Endothelial cell of umbilical vein (primary cell): Measurements from ENCODE around the gene MIA2. TPM values are rescaled to one million over a fixed set of nuclear protein-coding genes. Genes with fewer than 3 reads are reported as not detected.

Experiments used
- BruUV-seq: library from RNA; stranded (reverse); fragments of 400-500 nt; replicated peaks from 2 replicates; lab custom pipeline; 2021; lab: Mats Ljungman, UMichigan
- CTCF ChIA-PET: fragments of 300-600, 350-600 bp; sonication (Branson Sonifier 250); formaldehyde crosslinking; loops from one replicate; lab custom pipeline; 2021; ENCODE audit warnings: antibody characterized with exemption, inconsistent platforms; lab: Charles Lee
- POLR2A ChIA-PET: fragments of 300-600, 350-600 bp; sonication (Branson Sonifier 250); formaldehyde crosslinking; loops from one replicate; lab custom pipeline; 2021; ENCODE audit warnings: antibody characterized with exemption, inconsistent platforms; lab: Charles Lee
- DNase-seq: peaks from one replicate; pipeline ENCODE4 v3.0.0-alpha.2; 2011; ENCODE audit warnings: low read depth, low spot score
- FAIRE-seq: peaks from 2 replicates; lab custom pipeline; 2011; peaks lifted over from hg19 to GRCh38; lab: Jason Lieb, UNC
- H2AFZ ChIP-seq: 2 replicates; pipeline ENCODE4 v1.6.0; 2012; ENCODE audit warnings: low read depth, low read length, control low read depth, inconsistent platforms
- H3K27ac ChIP-seq: 2 replicates; pipeline ENCODE4 v1.5.1; 2011; ENCODE audit warnings: low read depth, mild to moderate bottlenecking, control low read depth, low read length, moderate library complexity; ENCODE audit not compliant: insufficient read depth
- H3K27me3 ChIP-seq, 2 experiments: 2 replicates each; pipeline versions ENCODE4 v1.6.0 to v1.6.1; 2011; ENCODE audit warnings: low read length in 2 of 2, mixed read lengths in 1 of 2; ENCODE audit not compliant: control insufficient read depth in 2 of 2, insufficient read depth in 2 of 2
- H3K36me3 ChIP-seq, 2 experiments: 2 replicates in 1 of 2; 3 replicates in 1 of 2; pipeline ENCODE4 v1.5.1; 2011; ENCODE audit warnings: low read length in 2 of 2, mild to moderate bottlenecking in 1 of 2, moderate library complexity in 1 of 2; ENCODE audit not compliant: control insufficient read depth in 2 of 2, insufficient read depth in 2 of 2; ENCODE audit errors: extremely low read depth in 1 of 2
- H3K4me1 ChIP-seq: 3 replicates; pipeline ENCODE4 v1.5.1; 2011; ENCODE audit warnings: mild to moderate bottlenecking, low read length; ENCODE audit not compliant: control insufficient read depth, insufficient read depth; ENCODE audit errors: extremely low read depth
- H3K4me2 ChIP-seq: 2 replicates; pipeline ENCODE4 v1.6.1; 2011; ENCODE audit warnings: low read length, control low read depth, mixed read lengths; ENCODE audit not compliant: insufficient read depth
- H3K4me3 ChIP-seq, 3 experiments: fragments of 200-600 bp in 1 of 3; sonication (generic), shearing (Covaris generic) in 1 of 3; replicated peaks in 1 of 3; 2 replicates each; pipeline ENCODE4 v1.5.1; 2011 to 2016; ENCODE audit warnings: control low read depth in 3 of 3, low read length in 3 of 3, mild to moderate bottlenecking in 2 of 3, inconsistent platforms in 1 of 3, low read depth in 1 of 3, moderate library complexity in 1 of 3; ENCODE audit not compliant: insufficient read depth in 1 of 3
- H3K79me2 ChIP-seq: 2 replicates; pipeline ENCODE4 v1.6.0; 2012; ENCODE audit warnings: low read length, inconsistent platforms; ENCODE audit not compliant: control insufficient read depth, insufficient read depth
- H3K9ac ChIP-seq: replicated peaks from 2 replicates; pipeline ENCODE3; 2011; ENCODE audit warnings: low read length, control low read depth; ENCODE audit not compliant: insufficient read depth; ENCODE audit errors: extremely low read depth
- H3K9me1 ChIP-seq: replicated peaks from 3 replicates; pipeline ENCODE4 v1.6.0; 2011; ENCODE audit warnings: mild to moderate bottlenecking, low read length; ENCODE audit not compliant: control insufficient read depth, insufficient read depth; ENCODE audit errors: extremely low read depth
- H3K9me3 ChIP-seq: replicated peaks from 2 replicates; pipeline ENCODE4 v1.5.1; 2012; ENCODE audit warnings: low read length, inconsistent platforms; ENCODE audit not compliant: control insufficient read depth, insufficient read depth
- H4K20me1 ChIP-seq: replicated peaks from 2 replicates; pipeline ENCODE3; 2011; ENCODE audit warnings: mild to moderate bottlenecking, low read length; ENCODE audit not compliant: control insufficient read depth, insufficient read depth; ENCODE audit errors: extremely low read depth
- FOS ChIP-seq: IDR thresholded peaks from 2 replicates; pipeline ENCODE4 v1.6.1; 2011; ENCODE audit warnings: mild to moderate bottlenecking, low read length, moderate library complexity, borderline replicate concordance; ENCODE audit not compliant: insufficient read depth
- GATA2 ChIP-seq: IDR thresholded peaks from 2 replicates; pipeline ENCODE4 v1.7.0; 2011; ENCODE audit warnings: low read depth, mild to moderate bottlenecking, moderate library complexity, mixed read lengths, low read length; ENCODE audit not compliant: insufficient read length, insufficient read depth
- JUN ChIP-seq: IDR thresholded peaks from 2 replicates; pipeline ENCODE4 v1.6.1; 2011; ENCODE audit warnings: borderline replicate concordance, low read depth; ENCODE audit not compliant: insufficient read length, insufficient read depth
- MYC ChIP-seq: IDR thresholded peaks from one replicate; pipeline ENCODE4 v1.6.1; 2011; ENCODE audit warnings: mild to moderate bottlenecking, low read depth, low read length
- POLR2A ChIP-seq: IDR thresholded peaks from 2 replicates; pipeline ENCODE4 v1.6.1; 2012; ENCODE audit warnings: low read depth, mild to moderate bottlenecking, control low read depth, low read length
- POLR2AphosphoS5 ChIP-seq: IDR thresholded peaks from 2 replicates; pipeline ENCODE4 v1.6.1; 2012; ENCODE audit warnings: low read depth, mild to moderate bottlenecking, control low read depth, low read length, moderate library complexity; ENCODE audit not compliant: insufficient read depth
- dilution Hi-C: fragments of 300-500 bp; cut with MboI; formaldehyde crosslinking; loops from one replicate; pipeline ENCODE4 v1.15.0; 2019; ENCODE audit warnings: low sequenced_read_pairs; ENCODE audit not compliant: extremely low pct_ligation_motif_present
- intact Hi-C: fragments of 100-400 bp; cut with micrococcal nuclease; formaldehyde crosslinking; loops from one replicate; pipeline ENCODE4 v1.10.0; 2022
- polyA plus RNA-seq, 4 experiments: library from polyadenylated mRNA; depleted of rRNA in 3 of 4; stranded (reverse) in 3 of 4; unstranded in 1 of 4; fragments of >200 nt; gene quantifications; 2 replicates each; pipeline versions ENCODE4 v1.2.1 to v1.2.3, GENCODE V29; 2011 to 2012; ENCODE audit warnings: missing spikeins in 1 of 4
- total RNA-seq: library from RNA; stranded (reverse); gene quantifications from 2 replicates; pipeline ENCODE4 v1.2.3, GENCODE V29; 2021

The MIA2 gene
- total and polyA plus RNA-seq, 2 donors (not counting 3 experiments of a cell fraction or from before 2014, with no cell fraction given) = 9.4 to 14.9 TPM

- dilution Hi-C loops = no loop called here
- BruUV-seq = no TSS peak
- Histone ChIP-seq H4K20me1 (peaks cover 2% of the 10 kb centered on the region), H2AFZ (peak overlapping the region; percentile 99), H3K9ac (peak overlapping the region; percentile 92), H3K4me3 (peak overlapping the region; percentile 50 to 92 (median 84)), H3K27ac (peak overlapping the region; percentile 92), H3K27me3 (no peaks in the 10 kb centered on the region), H3K36me3 (no peaks in the 10 kb centered on the region), H3K4me1 (peaks cover 18% of the 10 kb centered on the region), H3K79me2 (peaks cover 45% of the 10 kb centered on the region), H3K9me1 (no peaks in the 10 kb centered on the region), H3K4me2 (peak overlapping the region; percentile 91), H3K9me3 (no peaks in the 10 kb centered on the region)
- TF ChIP-seq MYC = no peak
- peak; percentile 71 for TF ChIP-seq POLR2AphosphoS5
- peak; percentile 71 for TF ChIP-seq POLR2A
- peak; percentile 39 for TF ChIP-seq FOS
- ChIA-PET CTCF (interaction anchor here (1.3 to 1.9 kb wide), 3 partner anchors 56 to 153 kb away, joined by 3 to 5 read pairs (median 4); partner anchors contain the start of gene TRAPPC6B), POLR2A (interaction anchor here (0.6 to 2.0 kb wide), 2 partner anchors 61 to 97 kb away, joined by 3 to 8 read pairs; partner anchors contain the start of gene TRAPPC6B)
- peak; percentile 86 for DNase-seq
- intact Hi-C loops = loop anchor here (1.0 to 5.0 kb wide), 6 partner anchors 50 to 166 kb away; partner anchors contain the start of genes FBXO33, PNN and SEC23A
- peak; percentile 46 for FAIRE-seq
Measured at GRCh38 chr14:39266871-39267607, 33.3 kb downstream of the MIA2 start.

- Histone ChIP-seq H3K9me1 (no peaks in the 10 kb centered on the region), H3K36me3 (no peaks in the 10 kb centered on the region), H4K20me1 (peaks cover 2% of the 10 kb centered on the region), H3K4me3 (peak overlapping the region; percentile 50 to 92 (median 84)), H2AFZ (peak overlapping the region; percentile 99), H3K4me2 (peak overlapping the region; percentile 91), H3K9me3 (no peaks in the 10 kb centered on the region), H3K27me3 (no peaks in the 10 kb centered on the region), H3K9ac (peak overlapping the region; percentile 92), H3K79me2 (peaks cover 51% of the 10 kb centered on the region), H3K4me1 (peaks cover 18% of the 10 kb centered on the region), H3K27ac (peak overlapping the region; percentile 92)
- ChIA-PET POLR2A (interaction anchor here (2.0 kb wide), 1 partner anchor 97 kb away, joined by 8 read pairs; the partner anchor contains the start of gene TRAPPC6B), CTCF (interaction anchor here (1.6 to 1.9 kb wide), 2 partner anchors 55 to 97 kb away, joined by 4 to 5 read pairs; partner anchors contain the start of gene TRAPPC6B)
- intact Hi-C loops (loop anchor here (1.0 to 5.0 kb wide), 6 partner anchors 50 to 165 kb away; partner anchors contain the start of genes FBXO33, PNN and SEC23A), dilution Hi-C loops (no loop called here)
- DNase-seq = no peak
- TSS peak; percentile 49 for BruUV-seq
- no peak for FAIRE-seq
- TF ChIP-seq POLR2AphosphoS5 (no peak), JUN (no peak), GATA2 (no peak)
Measured at GRCh38 chr14:39267608-39268005, 33.9 kb downstream of the MIA2 start.
